Measurements from ENCODE around the gene SGSM1.

The SGSM1 gene

DNA sequence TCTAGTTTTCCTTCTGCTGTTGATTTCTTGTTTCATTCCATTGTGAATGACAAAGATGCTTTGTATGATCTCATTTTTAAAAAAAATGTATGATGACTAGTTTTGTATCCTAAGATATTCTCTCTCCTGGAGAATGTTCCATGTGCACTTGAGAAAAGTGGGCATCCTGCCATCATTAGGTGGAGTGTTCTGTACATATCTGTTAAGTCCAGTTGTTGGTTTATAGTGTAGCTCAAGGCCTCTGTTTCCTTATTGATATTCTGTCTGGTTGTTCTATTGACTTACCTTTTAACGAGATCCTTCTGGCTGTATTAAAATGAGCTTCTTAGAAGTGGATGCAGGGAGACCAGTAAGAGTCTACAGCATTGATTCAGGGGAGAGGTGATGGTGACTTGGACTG, 35.2 kb downstream of the SGSM1 start:
- DNase-seq, result no peak

GRCh38 chr22:24843048-24843447, 37.0 kb downstream of the SGSM1 start:
- DNase-seq, result no peak

DNA sequence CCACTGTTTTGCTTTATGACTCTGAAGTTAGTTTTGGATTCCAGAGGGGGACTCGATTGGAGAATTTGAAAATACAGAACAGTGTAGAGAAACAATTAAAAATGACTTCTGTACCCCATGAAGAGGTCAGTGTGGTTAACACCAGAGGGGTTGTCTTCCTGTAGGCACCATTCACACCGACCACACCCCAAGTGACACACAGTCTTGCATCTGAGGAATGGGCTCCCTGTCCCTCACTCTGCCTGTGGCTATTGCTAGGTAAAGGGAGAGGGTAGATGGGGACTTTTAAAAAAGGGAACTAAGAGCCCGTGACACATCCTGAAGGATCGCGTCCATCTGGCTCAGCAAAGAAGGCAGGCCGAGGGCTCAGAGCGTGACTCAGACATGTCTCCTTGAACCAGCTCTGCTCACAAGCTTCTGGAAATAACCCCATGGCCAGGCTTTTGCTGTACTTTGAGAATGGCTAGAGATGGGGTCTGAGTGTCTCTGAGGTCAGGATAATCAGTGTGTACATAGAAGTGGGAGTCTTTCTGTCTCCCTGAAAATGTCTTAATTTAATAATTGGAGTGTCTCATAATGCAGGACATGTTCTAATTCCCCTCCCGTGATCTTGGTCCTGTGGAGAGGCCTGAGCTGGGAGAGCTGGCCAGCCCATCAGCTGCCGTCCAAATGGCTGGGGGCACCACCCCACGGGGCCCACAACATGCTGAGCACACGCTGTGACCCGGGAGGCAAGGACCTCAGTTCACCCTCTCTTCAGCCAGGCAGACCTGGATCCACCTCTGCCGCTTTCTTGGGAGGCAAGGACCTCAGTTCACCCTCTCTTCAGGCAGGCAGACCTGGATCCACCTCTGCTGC, 39.3 kb downstream of the SGSM1 start:
- no peak for DNase-seq

DNA sequence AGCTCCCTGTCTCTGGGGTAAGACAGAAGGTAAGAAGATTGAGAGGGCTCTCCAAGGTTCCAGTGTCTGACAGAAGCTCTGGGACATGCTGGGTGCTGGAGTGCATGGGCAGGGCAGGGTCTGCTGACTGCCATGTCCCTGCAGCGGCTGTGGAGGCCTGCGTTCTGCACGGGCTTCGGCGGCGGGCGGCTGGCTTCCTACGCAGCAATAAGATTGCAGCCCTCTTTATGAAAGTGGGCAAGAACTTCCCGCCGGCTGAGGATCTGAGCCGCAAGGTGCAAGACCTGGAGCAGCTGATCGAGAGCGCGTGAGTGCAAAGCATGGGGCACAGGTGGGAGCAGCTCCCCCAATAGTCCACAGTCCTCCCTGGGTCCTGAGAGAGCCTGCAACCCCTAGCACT, 41.5 kb downstream of the SGSM1 start:
- DNase-seq, result no peak

DNA sequence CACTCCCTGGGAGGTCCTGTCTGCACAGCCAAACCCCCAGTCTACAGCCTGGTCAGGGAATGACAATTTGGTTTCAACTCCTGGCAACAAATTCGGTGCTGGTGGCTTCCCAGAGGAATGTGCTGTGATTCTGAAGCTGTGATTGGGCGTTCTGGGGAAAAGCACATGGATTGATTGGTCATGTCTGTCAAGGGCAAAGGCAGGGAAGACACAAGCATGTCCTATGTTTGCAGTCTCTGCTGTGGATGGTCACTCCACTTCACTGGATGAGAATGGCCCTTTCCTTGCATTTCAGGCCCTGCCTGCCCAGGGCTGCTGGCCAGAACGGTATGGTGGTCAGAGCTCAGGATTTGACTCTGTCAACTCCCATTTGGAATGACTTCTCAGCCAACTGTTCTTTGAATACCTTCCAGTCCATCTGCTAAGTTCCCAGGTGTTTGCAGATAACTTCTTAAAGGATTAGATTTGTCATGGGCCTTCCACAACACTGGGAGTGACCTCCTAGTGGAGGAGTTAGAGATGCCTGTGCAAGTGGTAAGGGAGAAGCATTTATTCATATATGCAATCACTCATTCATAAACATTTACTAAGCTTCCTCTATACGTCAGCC, 42.7 kb downstream of the SGSM1 start:
- DNase-seq, result no peak

- no peak for DNase-seq
These were observed 49.8 kb downstream of the SGSM1 start for GRCh38 chr22:24855794-24856193.

DNA sequence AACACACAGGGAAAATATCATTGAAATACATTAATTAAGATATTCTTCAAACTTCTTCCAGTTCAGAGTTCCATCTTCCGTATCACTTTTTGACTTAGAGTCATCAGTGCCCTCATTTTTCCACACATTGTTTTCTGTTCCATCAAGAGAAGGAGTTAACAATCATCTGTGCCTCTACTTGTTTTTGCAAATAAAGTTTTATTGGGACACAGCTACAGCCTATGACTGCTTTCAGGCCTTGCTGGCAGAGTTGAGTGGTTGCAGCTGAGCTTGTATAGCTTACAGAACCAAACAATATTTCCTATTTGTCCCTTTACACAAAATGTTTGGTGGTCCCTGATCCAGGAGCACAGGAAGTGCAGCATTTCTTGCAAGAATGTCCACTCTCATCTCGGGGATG, 51.6 kb downstream of the SGSM1 start:
- no peak for DNase-seq

- no peak for DNase-seq
These were observed 53.6 kb downstream of the SGSM1 start for GRCh38 chr22:24859587-24859986.

DNA sequence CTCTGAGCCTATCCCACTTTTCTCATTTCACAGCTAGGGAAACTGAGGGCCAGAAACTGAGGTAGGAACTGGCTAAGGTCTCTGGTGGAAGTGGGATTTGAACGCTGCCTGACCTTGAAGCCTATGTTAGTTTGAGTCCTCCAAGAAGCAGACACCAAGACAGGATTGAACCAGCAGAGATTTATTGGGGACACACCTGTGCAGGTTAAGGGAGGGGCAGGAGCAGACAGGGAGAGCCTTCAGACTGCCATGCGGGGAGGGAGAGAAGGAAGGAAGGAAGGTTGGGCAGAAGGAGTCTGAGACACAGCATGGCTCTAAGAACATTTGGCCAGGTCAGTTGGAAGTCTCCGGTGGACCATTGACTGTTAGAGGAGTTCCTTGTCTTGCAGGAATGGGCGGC, 59.5 kb downstream of the SGSM1 start:
- no peak for DNase-seq

GRCh38 chr22:24867323-24868022, 61.5 kb downstream of the SGSM1 start:
- no peak for DNase-seq

GRCh38 chr22:24868979-24869378, 63.0 kb downstream of the SGSM1 start:
- DNase-seq, result no peak

GRCh38 chr22:24871611-24872205, 65.7 kb downstream of the SGSM1 start:
- no peak for DNase-seq

- DNase-seq, result no peak
These were observed 67.2 kb downstream of the SGSM1 start for GRCh38 chr22:24873226-24873625.

DNA sequence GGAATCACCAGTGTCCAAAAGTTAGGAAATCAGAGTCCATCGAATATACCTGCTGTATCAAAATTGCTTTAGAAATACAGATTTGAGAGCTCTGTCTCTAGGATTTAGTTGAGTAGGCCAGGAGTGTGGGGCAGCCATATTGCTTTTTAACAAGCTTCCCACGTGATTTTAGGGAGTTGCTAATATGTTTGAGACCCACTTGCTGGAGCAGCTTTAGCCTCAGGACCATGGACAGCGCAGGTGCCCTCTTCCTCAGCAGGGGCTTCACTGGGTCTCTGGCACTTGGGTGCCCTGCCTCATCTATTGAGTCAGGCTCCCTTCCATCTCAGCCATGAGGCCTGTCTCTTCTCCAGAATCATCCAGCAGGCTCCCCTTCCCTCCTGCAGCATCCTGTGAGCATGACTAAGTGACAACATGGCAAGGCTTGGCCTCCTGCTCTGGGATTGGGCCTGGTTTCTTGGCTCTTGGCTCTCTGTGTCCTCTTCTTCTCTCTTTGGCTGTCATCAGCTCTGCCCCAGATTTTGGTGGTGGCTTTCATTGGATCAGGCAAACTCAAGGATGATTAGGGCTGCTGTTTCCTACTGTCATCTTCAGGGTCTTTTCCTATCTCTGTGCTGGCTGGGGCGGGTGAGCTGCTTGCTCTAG, 70.0 kb downstream of the SGSM1 start:
- DNase-seq, result no peak

DNA sequence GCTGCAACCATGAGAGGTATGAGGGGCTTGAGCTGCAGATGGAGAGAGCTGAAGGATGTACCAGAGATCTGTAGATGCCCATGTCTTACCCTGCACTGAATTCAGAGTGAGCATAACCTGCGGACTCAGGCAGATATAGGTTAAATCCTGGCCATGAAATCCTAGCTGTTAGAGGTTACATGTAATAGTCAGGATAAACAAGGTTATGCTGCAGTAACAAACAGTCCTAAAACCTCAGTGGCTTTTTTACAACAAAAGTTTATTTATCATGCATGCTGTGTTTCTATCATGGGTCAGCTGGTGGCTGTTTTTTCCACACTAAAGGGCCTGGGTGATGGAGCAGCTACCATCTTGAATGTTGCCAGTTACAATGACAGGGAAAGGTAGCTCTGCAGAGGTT, 70.7 kb downstream of the SGSM1 start:
- DNase-seq, result no peak

GRCh38 chr22:24878969-24879368, 73.0 kb downstream of the SGSM1 start:
- DNase-seq, result no peak

DNA sequence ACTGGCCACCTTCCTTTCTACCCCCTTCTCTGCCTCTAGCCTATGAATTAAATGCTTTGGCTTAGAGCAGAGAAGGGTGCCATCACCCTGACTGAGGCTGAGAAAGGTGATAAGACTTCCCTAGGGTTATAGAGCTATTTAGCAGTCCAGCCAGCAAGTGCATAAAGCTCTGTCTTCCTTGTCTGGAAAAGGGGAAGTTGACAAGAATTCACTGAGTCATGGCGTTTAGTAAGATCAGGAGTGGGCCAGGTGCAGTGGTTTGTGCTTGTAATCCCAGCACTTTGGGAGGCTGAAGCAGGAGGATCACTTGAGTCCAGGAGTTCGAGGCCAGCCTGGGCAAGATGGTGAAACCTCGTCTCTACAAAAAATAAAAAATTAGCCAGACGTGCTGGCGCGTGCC, 77.4 kb downstream of the SGSM1 start:
- no peak for DNase-seq

GRCh38 chr22:24887260-24887659, 81.2 kb downstream of the SGSM1 start:
- DNase-seq, result no peak

DNA sequence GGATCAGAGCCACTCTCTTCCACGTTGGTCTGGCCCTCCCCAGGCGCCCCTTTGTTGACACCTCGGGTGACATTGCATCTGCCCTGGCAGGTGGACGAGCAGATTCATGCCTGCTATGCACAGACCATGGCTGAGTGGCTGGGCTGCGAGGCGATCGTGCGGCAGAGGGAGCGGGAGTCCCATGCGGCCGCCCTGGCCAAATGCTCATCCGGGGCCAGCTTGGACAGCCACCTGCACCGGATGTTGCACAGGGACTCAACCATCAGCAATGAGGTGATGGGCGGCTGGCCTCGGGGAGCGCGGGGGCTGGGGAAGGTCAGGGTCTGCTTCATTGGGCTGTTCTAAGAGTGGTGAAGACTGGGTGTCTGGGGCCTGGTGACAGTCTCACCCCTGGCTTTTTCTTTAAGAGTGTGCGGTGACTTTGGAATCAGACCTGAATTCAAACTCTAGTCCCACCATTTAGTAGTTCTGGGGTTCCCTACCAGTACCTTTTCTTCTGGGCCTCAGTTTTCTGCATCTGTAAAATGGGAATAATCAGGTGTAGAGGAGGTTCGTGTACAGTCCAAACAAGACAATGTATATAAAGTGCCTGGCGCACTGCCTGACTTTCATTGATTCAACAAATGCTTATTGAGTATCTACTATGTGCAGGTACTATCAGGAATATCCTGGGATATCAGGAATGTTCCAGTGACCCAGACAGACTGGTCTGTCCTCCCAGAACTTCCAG, 87.5 kb downstream of the SGSM1 start:
- no peak for DNase-seq

DNA sequence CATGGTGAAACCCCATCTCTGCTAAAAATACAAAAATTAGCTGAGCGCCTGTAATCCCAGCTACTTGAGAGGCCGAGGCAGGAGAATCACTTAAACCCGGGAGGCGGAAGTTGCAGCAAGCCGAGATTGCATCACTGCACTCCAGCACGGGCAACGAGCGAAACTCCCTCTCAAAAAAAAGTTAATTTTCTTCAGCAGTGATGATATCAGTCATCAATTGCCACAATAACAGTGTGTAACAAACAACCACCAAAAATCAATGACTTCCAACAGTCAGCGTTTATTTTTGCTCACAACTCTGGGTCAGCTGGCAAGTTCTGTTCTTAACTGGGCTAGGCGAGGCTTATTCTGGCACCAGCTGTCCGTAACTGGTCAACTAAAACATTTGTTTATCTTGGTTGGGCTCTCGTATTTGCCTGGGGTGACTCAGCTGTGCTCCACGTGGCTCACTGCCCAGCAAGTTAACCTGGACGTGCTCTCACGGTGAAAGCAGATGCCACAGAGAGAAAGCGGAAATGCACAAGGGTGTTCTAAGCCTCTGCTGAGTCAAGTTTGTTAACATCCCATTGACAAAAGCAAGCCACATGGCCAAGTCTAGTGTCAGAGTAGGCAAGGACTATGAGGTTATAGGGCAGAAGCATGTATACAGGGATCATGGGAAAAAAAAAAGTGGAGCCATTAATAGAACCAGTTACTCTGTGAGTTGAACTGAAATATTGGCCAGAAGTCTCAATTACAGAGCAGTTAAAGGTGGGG, 88.4 kb downstream of the SGSM1 start:
- DNase-seq, result no peak

DNA sequence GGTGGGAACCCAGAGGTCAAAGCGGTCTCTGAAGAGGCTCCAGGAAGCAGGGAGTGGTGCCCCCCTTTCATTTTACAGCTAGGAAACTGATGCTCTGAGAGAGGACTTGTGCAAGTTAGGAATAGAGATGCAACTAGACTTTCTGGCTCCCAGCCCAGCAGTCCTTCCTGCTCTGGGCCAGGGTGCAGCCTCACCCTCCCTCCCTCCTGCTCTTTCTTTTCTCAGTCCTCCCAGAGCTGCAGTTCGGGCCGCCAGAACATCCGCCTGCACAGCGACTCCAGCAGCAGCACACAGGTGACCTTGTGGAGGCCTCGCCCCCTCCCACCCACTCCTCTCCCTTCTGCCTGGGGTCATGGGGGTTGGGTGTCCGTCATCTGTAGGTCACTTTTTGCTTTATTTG, 89.0 kb downstream of the SGSM1 start:
- DNase-seq, result no peak

DNA sequence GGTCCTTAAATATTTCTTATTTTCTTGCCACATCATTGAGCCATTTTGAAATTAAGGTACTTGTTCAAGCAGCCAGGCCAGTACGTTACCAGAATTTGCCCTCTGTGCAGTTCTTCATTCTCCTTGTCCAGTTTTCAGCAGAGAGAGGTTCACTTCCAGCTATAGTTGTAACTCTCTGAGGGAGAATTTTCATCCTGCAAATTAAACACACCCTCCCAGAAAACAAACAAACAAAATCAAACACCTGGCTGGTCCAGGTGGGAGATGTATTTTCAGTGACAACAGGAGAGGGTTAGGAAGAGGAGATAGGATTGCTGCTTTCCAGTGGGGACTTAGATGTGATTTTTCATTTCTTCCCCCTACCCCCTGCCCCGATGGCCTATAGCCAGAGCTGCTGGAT, 95.4 kb downstream of the SGSM1 start:
- DNase-seq, result no peak

Measured in activated T-cell treated with anti-CD3 and anti-CD28 coated beads for 4 hours (primary cell).